Stimulated activated memory B cell treated with anti-CD40 and anti-IgM and Interleukin-4, amounts not matched to agents 10 μg/mL and 1 μg/mL and 100 μg/mL, for 72 hours (primary cell): Measurements from ENCODE around the gene OTOGL.
A peak's percentile ranks its signal among the peaks of the same experiment; 100 is the strongest.

Source experiments
- ATAC-seq: fragments of 150-1000 bp; cut with Tn5 transposase; 2 replicates; pipeline ENCODE4 v1.10.0; 2021
- H3K27ac Mint-ChIP-seq: one replicate; pipeline ENCODE4 v1.8.0; 2022; ENCODE audit warnings: mild to moderate bottlenecking, mixed read lengths
- H3K27me3 Mint-ChIP-seq: one replicate; pipeline ENCODE4 v1.8.0; 2022; ENCODE audit warnings: mixed read lengths
- H3K36me3 Mint-ChIP-seq: one replicate; pipeline ENCODE4 v1.8.0; 2022; ENCODE audit warnings: mixed read lengths
- H3K4me1 Mint-ChIP-seq: one replicate; pipeline ENCODE4 v1.8.0; 2022; ENCODE audit warnings: mixed read lengths
- H3K4me3 Mint-ChIP-seq: one replicate; pipeline ENCODE4 v1.8.0; 2022; ENCODE audit warnings: mild to moderate bottlenecking, moderate library complexity, mixed read lengths
- H3K9me3 Mint-ChIP-seq: one replicate; pipeline ENCODE4 v1.8.0; 2022; ENCODE audit warnings: mixed read lengths

The OTOGL gene, protein sequence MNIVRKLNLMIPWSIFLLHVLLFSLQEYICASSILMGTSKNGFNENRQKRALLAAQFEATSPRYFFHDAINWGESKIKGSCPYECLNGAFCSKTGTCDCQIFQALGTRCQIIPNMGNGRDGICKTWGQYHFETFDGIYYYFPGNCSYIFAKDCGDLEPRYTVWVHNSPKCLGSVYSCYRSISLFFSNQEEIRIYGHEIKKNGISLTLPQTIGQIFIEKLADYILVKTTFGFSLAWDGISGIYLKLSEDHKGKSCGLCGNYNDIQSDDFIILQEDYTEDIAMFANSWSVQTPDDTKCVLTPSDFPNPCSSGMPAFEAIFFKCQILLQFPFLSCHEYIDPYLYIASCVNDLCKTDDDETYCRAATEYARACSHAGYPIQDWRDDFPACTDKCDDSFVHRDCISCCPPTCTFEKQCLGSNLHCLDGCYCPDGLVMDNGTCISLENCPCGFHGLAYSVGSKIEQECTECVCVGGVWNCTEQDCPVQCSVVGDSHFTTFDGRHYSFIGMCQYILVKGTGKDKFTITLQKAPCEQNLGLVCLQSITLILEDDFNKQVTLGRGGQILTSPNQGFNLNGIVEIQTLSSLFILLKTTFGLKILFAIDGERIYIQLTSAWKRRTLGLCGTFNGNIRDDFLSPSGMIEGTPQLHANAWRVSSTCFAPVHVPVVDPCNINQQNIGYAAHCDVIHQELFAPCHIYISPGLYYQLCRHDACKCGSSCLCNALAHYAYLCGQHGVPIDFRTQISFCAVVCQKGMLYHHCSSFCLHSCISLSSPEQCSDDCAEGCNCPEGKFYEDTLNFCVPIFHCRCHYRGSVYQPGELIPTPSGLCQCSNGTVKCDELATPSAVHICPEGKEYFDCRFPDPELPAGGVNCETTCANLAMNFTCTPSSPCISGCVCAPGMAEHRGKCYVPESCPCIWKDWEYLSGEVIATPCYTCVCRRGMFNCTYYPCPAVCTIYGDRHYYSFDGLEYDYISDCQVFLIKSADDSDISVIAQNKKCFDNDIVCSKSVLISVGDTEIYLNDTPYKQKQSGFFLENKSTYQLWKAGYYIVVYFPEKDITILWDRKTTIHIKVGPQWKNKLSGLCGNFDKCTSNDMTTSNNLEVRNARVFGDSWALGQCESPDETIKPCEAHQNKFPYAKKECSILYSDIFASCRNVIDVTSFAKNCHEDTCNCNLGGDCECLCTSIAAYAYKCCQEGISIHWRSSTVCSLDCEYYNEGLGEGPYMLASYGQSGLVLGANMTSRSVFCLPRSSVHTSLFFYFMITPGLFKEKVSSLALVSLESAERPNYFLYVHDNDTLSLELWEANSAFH (N-terminal part only)

DNA sequence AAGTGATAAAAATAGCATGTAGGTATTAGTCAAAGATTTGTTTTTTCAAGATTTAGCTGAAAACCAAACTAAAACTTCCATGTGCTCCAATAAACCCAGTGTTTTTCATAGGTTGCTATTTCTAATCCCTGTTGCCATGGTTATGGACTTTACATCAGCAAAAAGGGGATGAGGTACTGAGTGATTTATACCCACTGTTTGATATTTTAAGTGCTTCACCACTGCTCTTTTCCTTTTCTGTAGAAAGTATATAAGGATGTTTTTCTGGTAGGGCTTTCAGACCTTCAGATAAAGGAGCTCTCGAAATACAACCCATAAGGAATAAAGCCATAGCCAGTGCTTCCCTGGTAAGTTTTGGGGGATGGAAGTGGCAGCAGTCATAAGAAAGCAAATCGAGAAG lies at the start of gene OTOGL:
Gene OTOGL, plus strand, starts transcription at position 279 of the 400 bp plus-strand sequence. CDS start 109,895 bp downstream, outside the sequence.
- H3K27me3 Mint-ChIP-seq: peaks cover 10% of the 10 kb centered on the region

DNA sequence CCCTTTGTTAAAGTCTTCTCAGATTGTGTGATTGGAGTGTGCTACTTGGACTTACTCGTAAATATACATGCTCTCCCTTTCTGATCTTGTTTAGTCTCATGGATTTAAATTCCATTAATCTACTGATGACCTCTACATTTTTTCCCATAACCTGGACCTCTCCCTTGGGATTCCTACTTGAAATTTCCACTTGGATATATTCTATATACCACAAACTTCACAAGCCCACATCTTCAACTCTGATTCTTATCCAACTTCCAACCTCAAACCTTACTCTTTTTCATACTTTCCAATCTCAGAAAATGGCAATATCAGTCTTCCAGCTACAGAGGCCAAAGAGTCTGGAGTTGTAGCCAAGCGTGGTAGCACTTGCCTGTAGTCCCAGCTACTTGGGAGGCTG lies 49.1 kb upstream of the OTOGL start:
- H3K36me3 Mint-ChIP-seq: no peaks in the 10 kb centered on the region
- H3K4me3 Mint-ChIP-seq: no peak overlapping the region

More for the DNA sequence above, at the start of gene OTOGL:
- no peaks in the 10 kb centered on the region for H3K9me3 Mint-ChIP-seq
- no peak within 1 kb of the TSS for H3K27ac Mint-ChIP-seq
- H3K4me3 Mint-ChIP-seq: no peak within 1 kb of the TSS
- H3K36me3 Mint-ChIP-seq: no peaks in the 10 kb centered on the region
- no peaks in the 10 kb centered on the region for H3K4me1 Mint-ChIP-seq
- ATAC-seq: no peak

DNA sequence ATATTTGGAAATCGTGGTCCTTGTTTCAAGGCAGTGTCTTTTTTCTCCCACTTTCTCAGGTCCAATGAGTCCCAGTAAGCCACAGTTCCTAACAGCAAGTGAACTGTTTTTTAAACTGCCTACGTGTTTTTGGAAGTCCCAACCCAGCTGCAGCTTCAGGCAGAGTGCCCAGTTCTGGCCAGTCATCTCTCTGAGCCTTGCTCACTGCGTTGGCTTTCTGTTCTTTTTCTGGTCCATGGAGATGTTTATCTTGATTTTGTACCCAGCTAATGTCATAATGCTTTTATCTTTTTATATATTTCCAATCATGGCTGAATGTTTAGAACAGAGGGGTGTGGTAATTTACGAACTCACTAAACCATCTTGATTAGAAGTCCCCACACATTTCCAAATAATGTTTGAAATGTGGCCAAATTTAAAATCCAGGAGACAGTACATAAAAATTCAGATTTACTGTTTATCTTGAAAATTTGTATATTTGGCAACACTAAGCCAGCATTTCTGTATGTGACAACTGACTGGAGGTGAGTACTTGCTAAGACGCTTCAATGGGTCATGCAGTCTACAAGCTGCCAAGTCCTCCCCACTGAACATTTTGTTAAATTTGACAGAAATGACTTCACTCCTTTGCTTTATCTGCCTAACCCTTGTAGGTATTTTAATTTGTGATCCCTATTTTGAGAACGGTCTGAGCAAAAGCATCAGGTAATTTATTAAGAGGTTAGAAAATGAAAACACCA lies 46.1 kb upstream of the OTOGL start:
- Mint-ChIP-seq H3K27ac (no peak overlapping the region), H3K4me1 (no peaks in the 10 kb centered on the region)

More for the DNA sequence above, 49.1 kb upstream of the OTOGL start:
- Mint-ChIP-seq H3K27me3 (no peaks in the 10 kb centered on the region), H3K9me3 (no peaks in the 10 kb centered on the region), H3K4me1 (no peaks in the 10 kb centered on the region), H3K27ac (no peak overlapping the region)
- no peak for ATAC-seq

DNA sequence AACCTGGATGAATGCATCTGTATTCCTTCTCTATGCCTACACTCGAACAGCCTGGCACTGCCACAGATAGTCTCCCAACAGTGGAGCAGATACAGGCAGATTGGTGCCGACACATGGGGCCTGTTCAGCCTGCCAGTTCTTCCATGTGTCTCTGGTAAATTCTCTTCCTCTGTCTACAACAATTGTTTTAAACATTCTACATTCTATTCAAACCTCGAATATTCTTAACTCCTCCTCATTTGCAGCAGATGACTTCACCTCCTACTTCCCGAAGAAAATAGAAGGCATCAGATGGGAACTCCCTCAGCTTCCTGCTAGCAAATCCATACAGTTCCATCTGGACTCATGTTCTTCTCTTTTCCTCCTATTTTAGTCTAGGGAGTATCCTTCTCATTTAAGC lies 43.1 kb upstream of the OTOGL start:
- no peaks in the 10 kb centered on the region for H3K27me3 Mint-ChIP-seq
- no peaks in the 10 kb centered on the region for H3K4me1 Mint-ChIP-seq
- H3K9me3 Mint-ChIP-seq: no peaks in the 10 kb centered on the region
- H3K27ac Mint-ChIP-seq: no peak overlapping the region
- no peaks in the 10 kb centered on the region for H3K36me3 Mint-ChIP-seq
- no peak for ATAC-seq
- H3K4me3 Mint-ChIP-seq: no peak overlapping the region

More for the DNA sequence above, 46.1 kb upstream of the OTOGL start:
- Mint-ChIP-seq H3K36me3 (no peaks in the 10 kb centered on the region), H3K9me3 (no peaks in the 10 kb centered on the region), H3K4me3 (no peak overlapping the region), H3K27me3 (no peaks in the 10 kb centered on the region)
- ATAC-seq: no peak

DNA sequence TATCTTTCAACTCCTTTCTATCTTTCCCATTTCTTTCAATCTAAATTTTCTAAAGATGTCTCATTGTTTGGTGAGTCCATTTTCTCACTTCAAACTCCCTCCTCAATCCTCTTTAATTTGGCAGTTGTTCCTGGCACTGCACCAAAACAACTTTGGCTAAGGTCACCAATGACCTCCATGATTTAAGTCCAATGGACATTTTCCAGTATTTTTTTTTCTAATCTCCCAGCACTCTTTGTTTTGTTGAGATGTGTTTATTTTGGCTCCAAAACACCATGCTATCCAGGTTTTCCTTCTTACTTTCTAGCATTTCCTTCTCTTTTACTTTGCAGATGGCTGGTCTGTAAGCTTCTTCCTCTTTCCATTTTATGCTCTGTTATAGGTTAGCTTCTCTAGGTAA lies 42.5 kb upstream of the OTOGL start:
- H3K4me1 Mint-ChIP-seq: no peaks in the 10 kb centered on the region
- no peaks in the 10 kb centered on the region for H3K27me3 Mint-ChIP-seq
- no peak for ATAC-seq
- no peaks in the 10 kb centered on the region for H3K36me3 Mint-ChIP-seq
- H3K4me3 Mint-ChIP-seq: no peak overlapping the region
- H3K27ac Mint-ChIP-seq: no peak overlapping the region
- H3K9me3 Mint-ChIP-seq: no peaks in the 10 kb centered on the region

DNA sequence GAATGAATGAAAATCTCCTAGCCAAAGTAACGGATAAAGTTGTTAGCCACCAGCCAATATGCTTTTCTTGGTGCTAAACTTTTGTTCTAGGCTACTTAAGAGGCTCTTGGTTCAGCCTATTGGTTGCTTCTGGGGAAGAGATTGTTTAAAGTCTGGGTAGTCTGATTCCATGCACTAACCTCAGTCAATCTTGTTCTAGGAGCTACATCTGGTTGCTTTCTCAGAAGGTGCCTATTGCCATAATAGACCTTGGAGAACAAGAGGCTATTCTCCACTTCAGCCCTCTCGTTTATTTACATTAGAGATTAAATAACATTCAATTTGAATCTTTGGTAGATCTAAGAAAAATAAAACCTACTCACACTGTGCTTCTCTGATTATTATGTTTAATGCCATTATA lies 40.8 kb upstream of the OTOGL start:
- Mint-ChIP-seq H3K27me3 (no peaks in the 10 kb centered on the region), H3K4me1 (no peaks in the 10 kb centered on the region), H3K27ac (no peak overlapping the region), H3K36me3 (no peaks in the 10 kb centered on the region), H3K9me3 (no peaks in the 10 kb centered on the region), H3K4me3 (no peak overlapping the region)
- no peak for ATAC-seq

DNA sequence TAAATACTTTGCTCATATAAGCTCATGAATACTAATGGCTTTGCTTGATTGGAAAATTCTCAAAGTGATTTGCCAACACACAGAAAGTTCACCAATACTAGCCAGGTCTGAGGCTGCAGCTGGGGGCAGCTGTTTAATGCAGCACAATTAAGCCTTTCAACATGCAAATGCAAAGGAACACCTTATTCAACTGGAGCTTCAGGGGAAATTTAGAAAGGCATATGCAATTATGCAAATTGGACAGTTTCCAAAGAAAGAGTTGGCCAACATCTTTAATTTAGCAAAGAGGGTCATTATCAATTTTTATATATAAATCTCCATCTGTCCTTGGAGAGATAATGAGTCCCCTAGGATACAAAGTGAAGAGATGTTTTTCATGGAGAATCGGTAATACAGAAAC lies 40.2 kb upstream of the OTOGL start:
- H3K9me3 Mint-ChIP-seq: no peaks in the 10 kb centered on the region
- ATAC-seq: no peak
- no peak overlapping the region for H3K27ac Mint-ChIP-seq
- H3K4me3 Mint-ChIP-seq: no peak overlapping the region
- no peaks in the 10 kb centered on the region for H3K36me3 Mint-ChIP-seq
- no peaks in the 10 kb centered on the region for H3K27me3 Mint-ChIP-seq
- no peaks in the 10 kb centered on the region for H3K4me1 Mint-ChIP-seq

DNA sequence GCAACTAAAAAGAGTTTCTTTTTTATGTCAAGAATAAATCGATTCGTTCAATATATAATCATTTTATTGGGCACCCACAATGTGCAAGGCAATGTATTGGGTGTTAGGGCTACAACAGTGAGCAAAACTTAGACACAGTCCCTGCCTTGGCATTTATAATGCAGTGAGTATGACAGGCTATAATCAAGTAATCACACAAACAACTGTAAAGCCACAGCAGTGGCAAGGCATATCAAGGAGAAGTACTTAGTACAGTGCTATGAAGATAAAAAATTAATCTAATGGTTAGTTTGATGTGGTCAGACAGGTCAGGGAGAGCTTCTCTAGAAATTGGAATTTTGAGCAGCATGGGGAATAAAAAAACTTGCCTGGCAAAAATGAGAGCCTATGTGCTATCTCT lies 39.5 kb upstream of the OTOGL start:
- no peaks in the 10 kb centered on the region for H3K36me3 Mint-ChIP-seq

DNA sequence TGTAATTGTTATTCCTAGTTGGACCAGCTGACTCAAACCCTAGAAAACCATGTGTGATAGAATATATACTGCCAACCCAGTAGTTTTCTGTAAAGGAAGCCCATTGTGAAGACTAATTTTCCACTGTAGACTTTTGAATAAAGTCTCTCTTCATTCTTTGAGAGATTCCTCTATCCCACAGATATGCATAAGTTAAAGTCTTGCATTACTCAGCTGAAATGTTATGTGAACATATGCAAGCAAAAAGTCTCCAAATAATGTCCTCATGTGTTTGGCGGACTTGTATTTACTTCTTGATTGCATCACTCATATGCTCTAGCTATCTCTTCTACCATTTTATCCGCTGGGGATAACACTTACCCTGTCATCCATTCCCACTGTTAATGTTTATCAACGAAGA lies 35.1 kb upstream of the OTOGL start:
- Mint-ChIP-seq H3K4me3 (no peak overlapping the region), H3K36me3 (no peaks in the 10 kb centered on the region)
- no peak for ATAC-seq

More for the DNA sequence above, 39.5 kb upstream of the OTOGL start:
- Mint-ChIP-seq H3K27me3 (no peaks in the 10 kb centered on the region), H3K4me3 (no peak overlapping the region), H3K27ac (no peak overlapping the region), H3K9me3 (no peaks in the 10 kb centered on the region), H3K4me1 (no peaks in the 10 kb centered on the region)
- no peak for ATAC-seq

DNA sequence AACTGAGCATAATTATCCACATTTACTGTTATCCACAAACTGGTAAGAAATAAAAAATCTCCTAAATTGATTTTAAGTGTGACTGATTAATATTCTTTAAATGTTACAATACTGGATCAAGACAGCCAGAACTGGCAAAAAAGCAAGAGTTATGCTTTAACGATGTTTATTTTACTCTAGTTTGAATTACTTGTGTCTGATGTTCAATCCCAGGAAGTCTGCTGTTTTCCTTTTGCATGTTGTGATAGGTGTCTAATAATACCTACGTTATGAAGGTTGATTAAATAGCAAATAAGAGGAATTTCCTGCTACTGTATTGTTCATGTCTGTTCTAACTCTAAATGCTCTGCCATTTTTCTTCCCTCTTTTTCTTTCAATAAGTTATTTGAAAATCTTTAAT lies 34.4 kb upstream of the OTOGL start:
- H3K36me3 Mint-ChIP-seq: no peaks in the 10 kb centered on the region
- ATAC-seq: no peak
- H3K27ac Mint-ChIP-seq: no peak overlapping the region
- H3K4me3 Mint-ChIP-seq: no peak overlapping the region
- H3K27me3 Mint-ChIP-seq: no peaks in the 10 kb centered on the region
- no peaks in the 10 kb centered on the region for H3K9me3 Mint-ChIP-seq
- no peaks in the 10 kb centered on the region for H3K4me1 Mint-ChIP-seq

More for the DNA sequence above, 35.1 kb upstream of the OTOGL start:
- no peak overlapping the region for H3K27ac Mint-ChIP-seq
- H3K27me3 Mint-ChIP-seq: no peaks in the 10 kb centered on the region
- no peaks in the 10 kb centered on the region for H3K9me3 Mint-ChIP-seq
- no peaks in the 10 kb centered on the region for H3K4me1 Mint-ChIP-seq

DNA sequence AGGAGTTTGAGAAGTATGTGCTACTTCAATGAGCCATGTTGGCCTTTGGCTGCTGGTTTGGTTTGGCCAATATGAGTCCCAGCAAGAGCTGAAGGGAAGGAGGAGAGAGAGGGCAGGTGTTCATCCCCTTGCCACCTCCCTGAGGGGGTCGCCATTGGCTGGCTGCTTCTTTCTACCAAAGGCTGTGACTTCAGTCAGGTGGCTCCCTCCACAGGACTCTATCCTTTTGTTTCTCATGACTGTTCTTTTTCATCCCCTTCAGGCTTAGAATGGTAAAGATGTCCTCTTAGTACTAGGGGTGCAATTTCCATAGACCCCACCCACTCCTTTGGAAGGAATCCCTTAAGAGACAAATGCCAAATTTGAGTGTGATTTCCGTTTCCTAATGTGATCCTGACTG lies 31.2 kb upstream of the OTOGL start:
- Mint-ChIP-seq H3K36me3 (no peaks in the 10 kb centered on the region), H3K27me3 (no peaks in the 10 kb centered on the region), H3K4me3 (no peak overlapping the region), H3K9me3 (peaks cover 4% of the 10 kb centered on the region), H3K27ac (no peak overlapping the region), H3K4me1 (no peaks in the 10 kb centered on the region)
- no peak for ATAC-seq

DNA sequence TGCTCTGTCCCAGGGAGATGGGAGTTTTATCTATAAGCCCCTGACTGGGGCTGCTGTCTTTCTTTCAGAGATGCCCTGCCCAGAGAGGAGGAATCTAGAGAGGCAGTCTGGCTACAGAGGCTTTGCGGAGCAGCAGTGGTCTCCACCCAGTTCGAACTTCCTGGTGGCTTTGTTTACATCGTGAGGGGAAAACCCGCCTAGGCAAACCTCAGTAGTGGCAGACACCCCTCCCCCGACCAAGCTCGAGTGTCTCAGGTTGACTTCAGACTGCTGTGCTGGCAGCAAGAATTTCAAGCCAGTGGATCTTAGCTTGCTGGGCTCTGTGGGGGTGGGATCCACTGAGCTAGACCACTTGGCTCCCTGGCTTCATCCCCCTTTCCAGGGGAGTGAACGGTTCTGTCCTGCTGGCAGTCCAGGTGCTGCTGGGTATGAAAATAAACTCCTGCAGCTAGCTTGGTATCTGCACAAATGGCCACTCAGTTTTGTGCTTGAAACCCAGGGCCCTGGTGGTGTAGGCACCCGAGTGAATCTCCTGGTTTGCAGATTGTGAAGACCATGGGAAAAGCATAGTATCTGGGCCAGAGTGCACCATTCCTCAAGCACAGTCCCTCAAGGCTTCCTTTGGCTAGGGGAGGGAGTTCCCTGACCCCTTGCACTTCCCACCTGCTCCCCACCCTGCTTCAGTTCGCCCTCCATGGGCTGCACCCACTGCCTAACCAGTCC lies 15.3 kb upstream of the OTOGL start:
- H3K4me1 Mint-ChIP-seq: peaks cover 26% of the 10 kb centered on the region
- ATAC-seq: peak; percentile 88
- H3K27me3 Mint-ChIP-seq: peaks cover 37% of the 10 kb centered on the region
- peak overlapping the region; percentile 52 for H3K4me3 Mint-ChIP-seq
- H3K36me3 Mint-ChIP-seq: peaks cover 30% of the 10 kb centered on the region
- peak overlapping the region; percentile 65 for H3K27ac Mint-ChIP-seq
- peaks cover 19% of the 10 kb centered on the region for H3K9me3 Mint-ChIP-seq

DNA sequence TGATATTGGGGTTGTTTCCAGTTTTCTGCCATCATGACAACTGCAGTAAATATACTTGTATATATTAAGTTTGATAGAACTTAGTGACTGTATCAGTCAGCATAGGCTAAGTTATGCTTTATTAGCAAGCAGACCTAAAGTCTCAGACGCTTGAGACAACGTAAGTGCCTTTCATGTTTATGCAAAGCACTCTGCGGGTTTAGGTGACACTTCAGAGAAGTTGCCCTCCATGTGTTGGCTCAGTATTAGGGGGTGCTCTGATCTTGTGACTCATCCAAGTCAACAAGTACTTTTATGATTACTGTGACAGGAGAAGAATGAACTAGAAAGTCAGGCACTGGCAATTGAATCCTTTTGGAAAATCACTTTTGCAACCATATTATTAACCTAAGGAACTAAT lies 13.3 kb upstream of the OTOGL start:
- Mint-ChIP-seq H3K27ac (no peak overlapping the region), H3K9me3 (peaks cover 15% of the 10 kb centered on the region), H3K27me3 (peaks cover 32% of the 10 kb centered on the region), H3K4me3 (no peak overlapping the region), H3K4me1 (peaks cover 26% of the 10 kb centered on the region), H3K36me3 (peaks cover 21% of the 10 kb centered on the region)
- ATAC-seq: no peak
